HFF-Myc (cell line): ENCODE data around the gene ZBTB44.
"Not testable (repeated sequence)": the region's sequence is repeated elsewhere in the genome, so short reads cannot be mapped to it uniquely, and the experiment has no call there.

Experiments used
- DNase-seq: peaks from one replicate; pipeline ENCODE4 v3.0.0-alpha.2; 2011; ENCODE audit warnings: low read depth; ENCODE audit errors: extremely low read depth
- H3K4me3 ChIP-seq: replicated peaks from 2 replicates; pipeline ENCODE4 v1.5.1; 2011; ENCODE audit warnings: low read depth, mild to moderate bottlenecking, control low read depth, low read length
- CTCF ChIP-seq: IDR thresholded peaks from 2 replicates; pipeline ENCODE4 v1.5.1; 2012; ENCODE audit warnings: mild to moderate bottlenecking, low read depth, low read length, control low read depth; ENCODE audit errors: missing control alignments

The ZBTB44 gene

GRCh38 chr11:130249371-130249770 is 65.3 kb downstream of the ZBTB44 start:
- no peak for DNase-seq
- no peak overlapping the region for H3K4me3 ChIP-seq
- no peak for TF ChIP-seq CTCF

GRCh38 chr11:130247319-130247718 is 67.4 kb downstream of the ZBTB44 start:
- no peak for TF ChIP-seq CTCF
- DNase-seq: no peak

GRCh38 chr11:130246738-130247137 is 68.0 kb downstream of the ZBTB44 start:
- no peak for DNase-seq
- no peak overlapping the region for H3K4me3 ChIP-seq
- TF ChIP-seq CTCF: no peak

More at GRCh38 chr11:130247319-130247718, 67.4 kb downstream of the ZBTB44 start:
- no peak overlapping the region for H3K4me3 ChIP-seq

- no peak for DNase-seq
- H3K4me3 ChIP-seq: no peak overlapping the region
- no peak for TF ChIP-seq CTCF
These were observed 68.4 kb downstream of the ZBTB44 start for GRCh38 chr11:130246270-130246669.

GRCh38 chr11:130245375-130245774 is 69.3 kb downstream of the ZBTB44 start:
- not testable (repeated sequence) for DNase-seq, H3K4me3 ChIP-seq

GRCh38 chr11:130244848-130245247 is 69.9 kb downstream of the ZBTB44 start:
- TF ChIP-seq CTCF: no peak
- H3K4me3 ChIP-seq: no peak overlapping the region
- DNase-seq: no peak

- no peak overlapping the region for H3K4me3 ChIP-seq
- DNase-seq: no peak
- no peak for TF ChIP-seq CTCF
These were observed 70.9 kb downstream of the ZBTB44 start for GRCh38 chr11:130243816-130244215.

GRCh38 chr11:130241713-130242112 is 73.0 kb downstream of the ZBTB44 start:
- no peak for TF ChIP-seq CTCF
- H3K4me3 ChIP-seq: no peak overlapping the region
- DNase-seq: no peak
